ENCODE data around the gene HMGB1.

DNA sequence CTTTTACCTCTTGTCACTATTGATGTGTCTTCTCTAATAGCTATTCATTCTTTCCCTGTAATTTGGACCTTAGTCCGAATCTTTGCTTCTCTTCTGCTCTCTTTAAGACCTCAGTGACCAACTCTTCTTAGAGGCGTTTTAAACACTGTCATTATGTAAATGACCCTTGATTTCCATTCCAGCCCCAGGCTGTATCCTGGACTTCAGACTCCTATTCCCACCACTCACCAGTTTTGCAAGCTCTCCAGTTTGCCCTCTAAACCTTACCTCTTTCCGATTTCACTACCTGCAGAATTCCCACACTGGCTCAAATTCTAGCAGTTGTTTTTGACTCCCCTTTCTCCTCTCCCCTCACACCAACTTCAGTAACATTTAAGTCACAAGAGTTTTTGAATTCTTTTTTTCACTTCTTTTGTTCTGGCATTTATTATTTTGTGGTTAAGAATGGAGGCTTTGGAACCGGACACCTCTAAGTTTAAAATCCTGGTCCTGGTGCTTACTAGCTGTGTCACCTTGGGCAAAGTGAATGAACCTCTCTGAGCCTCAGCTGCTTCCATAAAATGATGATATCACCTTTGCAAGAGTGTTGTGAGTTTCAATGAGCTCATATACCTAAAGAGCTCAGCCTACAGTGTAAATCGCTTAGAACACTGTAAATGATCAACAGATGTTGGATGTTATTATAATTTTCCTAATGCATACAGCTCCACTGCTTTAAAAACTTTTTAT lies 13.6 kb upstream of the HMGB1 start:
- no peak for TF ChIP-seq EZH2 (IDR thresholded peaks at IDR 0.05; ENCODE audit: borderline replicate concordance, low read length)
- TF ChIP-seq, protein P1, sequence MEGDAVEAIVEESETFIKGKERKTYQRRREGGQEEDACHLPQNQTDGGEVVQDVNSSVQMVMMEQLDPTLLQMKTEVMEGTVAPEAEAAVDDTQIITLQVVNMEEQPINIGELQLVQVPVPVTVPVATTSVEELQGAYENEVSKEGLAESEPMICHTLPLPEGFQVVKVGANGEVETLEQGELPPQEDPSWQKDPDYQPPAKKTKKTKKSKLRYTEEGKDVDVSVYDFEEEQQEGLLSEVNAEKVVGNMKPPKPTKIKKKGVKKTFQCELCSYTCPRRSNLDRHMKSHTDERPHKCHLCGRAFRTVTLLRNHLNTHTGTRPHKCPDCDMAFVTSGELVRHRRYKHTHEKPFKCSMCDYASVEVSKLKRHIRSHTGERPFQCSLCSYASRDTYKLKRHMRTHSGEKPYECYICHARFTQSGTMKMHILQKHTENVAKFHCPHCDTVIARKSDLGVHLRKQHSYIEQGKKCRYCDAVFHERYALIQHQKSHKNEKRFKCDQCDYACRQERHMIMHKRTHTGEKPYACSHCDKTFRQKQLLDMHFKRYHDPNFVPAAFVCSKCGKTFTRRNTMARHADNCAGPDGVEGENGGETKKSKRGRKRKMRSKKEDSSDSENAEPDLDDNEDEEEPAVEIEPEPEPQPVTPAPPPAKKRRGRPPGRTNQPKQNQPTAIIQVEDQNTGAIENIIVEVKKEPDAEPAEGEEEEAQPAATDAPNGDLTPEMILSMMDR (conservative IDR thresholded peaks at IDR 0.05 in 1 of 2, IDR thresholded peaks at IDR 0.05 in 1 of 2; ENCODE audit: extremely low read depth in 1 of 2, insufficient read depth in 1 of 2, low read depth in 1 of 2, low read length in 2 of 2): no peak

Measured in mammary epithelial cell (primary cell).